ENCODE data around the gene APOL1. TPM values are rescaled to one million over a fixed set of nuclear protein-coding genes. Genes with fewer than 3 reads are reported as not detected.
A peak's percentile ranks its signal among the peaks of the same experiment; 100 is the strongest.
"Not testable (repeated sequence)": the region's sequence is repeated elsewhere in the genome, so short reads cannot be mapped to it uniquely, and the experiment has no call there.

The APOL1 gene
- total RNA-seq, 1 donor from 2014 or later = 92.8 TPM

- H3K9me3 ChIP-seq = no peaks in the 10 kb centered on the region
- ATAC-seq (no peak), DNase-seq (no peak)
- H3K4me1 ChIP-seq = no peaks in the 10 kb centered on the region
- intact Hi-C loops (cut with DNase I) = no loop called here
- no peak for TF ChIP-seq CTCF (IDR thresholded peaks at IDR 0.05)
- no peak overlapping the region for H3K4me3 ChIP-seq
- no peak overlapping the region for H3K27ac ChIP-seq
- peaks cover 52% of the 10 kb centered on the region for H3K36me3 ChIP-seq
- no peaks in the 10 kb centered on the region for H3K27me3 ChIP-seq
Measured at GRCh38 chr22:36227396-36227795, 25.5 kb upstream of the APOL1 start.

- H3K36me3 ChIP-seq = peaks cover 56% of the 10 kb centered on the region
- no peaks in the 10 kb centered on the region for H3K4me1 ChIP-seq
- no peak overlapping the region for H3K4me3 ChIP-seq
- no peak for TF ChIP-seq CTCF (IDR thresholded peaks at IDR 0.05)
- H3K9me3 ChIP-seq = no peaks in the 10 kb centered on the region
- H3K27ac ChIP-seq = no peak overlapping the region
- intact Hi-C loops (cut with DNase I) = no loop called here
- DNase-seq (no peak), ATAC-seq (no peak)
- H3K27me3 ChIP-seq = no peaks in the 10 kb centered on the region
Measured at GRCh38 chr22:36227806-36228205, 25.1 kb upstream of the APOL1 start.

GRCh38 chr22:36228369-36228768 lies 24.6 kb upstream of the APOL1 start:
- ATAC-seq; H3K4me1 ChIP-seq; H3K27me3 ChIP-seq; H3K27ac ChIP-seq; intact Hi-C loops (cut with DNase I); H3K9me3 ChIP-seq; DNase-seq; H3K4me3 ChIP-seq: not testable (repeated sequence)
- H3K36me3 ChIP-seq = peaks cover 62% of the 10 kb centered on the region

- Histone ChIP-seq H3K4me3 (no peak overlapping the region), H3K9me3 (no peaks in the 10 kb centered on the region), H3K27ac (no peak overlapping the region), H3K4me1 (peaks cover 2% of the 10 kb centered on the region), H3K36me3 (peaks cover 67% of the 10 kb centered on the region), H3K27me3 (no peaks in the 10 kb centered on the region)
- DNase-seq = no peak
- no peak for ATAC-seq
- TF ChIP-seq CTCF (IDR thresholded peaks at IDR 0.05) = no peak
- intact Hi-C loops (cut with DNase I) = no loop called here
Measured at GRCh38 chr22:36228944-36229343, 24.0 kb upstream of the APOL1 start.

- intact Hi-C loops (cut with DNase I); H3K9me3 ChIP-seq; H3K4me3 ChIP-seq; DNase-seq; H3K4me1 ChIP-seq; H3K27me3 ChIP-seq; H3K27ac ChIP-seq; ATAC-seq: not testable (repeated sequence)
- H3K36me3 ChIP-seq = peaks cover 67% of the 10 kb centered on the region
Measured at GRCh38 chr22:36229649-36230048, 23.3 kb upstream of the APOL1 start.

- H3K36me3 ChIP-seq = peaks cover 67% of the 10 kb centered on the region
- H3K9me3 ChIP-seq; H3K27me3 ChIP-seq; H3K27ac ChIP-seq; intact Hi-C loops (cut with DNase I); DNase-seq; H3K4me3 ChIP-seq; ATAC-seq: not testable (repeated sequence)
- H3K4me1 ChIP-seq = peaks cover 22% of the 10 kb centered on the region
Measured at GRCh38 chr22:36231051-36231450, 21.9 kb upstream of the APOL1 start.

- H3K9me3 ChIP-seq = no peaks in the 10 kb centered on the region
- H3K4me3 ChIP-seq = no peak overlapping the region
- H3K27me3 ChIP-seq = no peaks in the 10 kb centered on the region
- DNase-seq (no peak), ATAC-seq (peak; percentile 25)
- TF ChIP-seq CTCF (IDR thresholded peaks at IDR 0.05) = no peak
- intact Hi-C loops (cut with DNase I) = no loop called here
- H3K36me3 ChIP-seq = peaks cover 60% of the 10 kb centered on the region
- peaks cover 40% of the 10 kb centered on the region for H3K4me1 ChIP-seq
- H3K27ac ChIP-seq = no peak overlapping the region
Measured at GRCh38 chr22:36232715-36233401, 20.1 kb upstream of the APOL1 start.

All from upper lobe of right lung (tissue), 1 donor.